Osteocyte (in vitro differentiated cells): Measurements from ENCODE around the gene SEC61G. TPM values are rescaled to one million over a fixed set of nuclear protein-coding genes. Genes with fewer than 3 reads are reported as not detected.

Experiments
- DNase-seq: peaks from one replicate; pipeline ENCODE4 v3.0.0; 2021; ENCODE audit warnings: mixed read lengths; ENCODE audit not compliant: unreplicated experiment; ENCODE audit errors: extremely low spot score
- H3K27ac Mint-ChIP-seq: one replicate; pipeline ENCODE4 v1.8.0; 2021; ENCODE audit warnings: mild to moderate bottlenecking, mixed read lengths; ENCODE audit not compliant: unreplicated experiment
- H3K27me3 Mint-ChIP-seq: one replicate; pipeline ENCODE4 v1.8.0; 2021; ENCODE audit warnings: mixed read lengths; ENCODE audit not compliant: unreplicated experiment
- H3K36me3 Mint-ChIP-seq: one replicate; pipeline ENCODE4 v1.8.0; 2021; ENCODE audit warnings: mixed read lengths; ENCODE audit not compliant: unreplicated experiment
- H3K4me1 Mint-ChIP-seq: one replicate; pipeline ENCODE4 v1.8.0; 2021; ENCODE audit warnings: mixed read lengths; ENCODE audit not compliant: unreplicated experiment
- H3K4me3 Mint-ChIP-seq: one replicate; pipeline ENCODE4 v1.8.0; 2021; ENCODE audit warnings: mild to moderate bottlenecking, moderate library complexity, mixed read lengths; ENCODE audit not compliant: unreplicated experiment
- H3K9me3 Mint-ChIP-seq: one replicate; pipeline ENCODE4 v1.8.0; 2021; ENCODE audit warnings: mixed read lengths; ENCODE audit not compliant: unreplicated experiment
- total RNA-seq: library from RNA; stranded (reverse); gene quantifications from 2 replicates; pipeline ENCODE4 v1.2.1, GENCODE V29; 2021
- TF ChIP-seq, protein P1 (sequence below): fragments of 200-600 bp; sonication (generic); IDR thresholded peaks from 2 replicates; pipeline ENCODE4 v1.5.0; 2021; ENCODE audit warnings: antibody characterized with exemption, mild to moderate bottlenecking, moderate library complexity

The SEC61G gene
- total RNA-seq, 1 donor from 2014 or later, result 120 TPM

DNA sequence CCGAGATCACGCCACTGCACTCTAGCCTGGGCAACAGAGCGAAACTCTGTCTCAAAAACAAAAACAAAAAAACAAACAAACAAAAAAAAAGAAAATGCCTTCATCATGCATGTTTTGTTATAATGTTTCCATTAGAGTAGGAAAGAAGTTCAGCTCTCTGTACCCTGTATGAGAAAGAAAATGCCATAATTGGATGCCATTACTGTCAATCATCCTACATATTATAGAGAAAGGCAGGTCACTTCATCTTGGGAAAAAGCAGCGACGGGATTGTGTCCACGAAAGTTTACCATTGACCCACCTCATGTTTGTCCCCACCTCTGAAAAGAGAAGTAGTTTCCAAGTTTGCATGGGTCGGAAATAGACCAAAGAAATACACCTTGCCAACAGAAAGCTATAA is 33.8 kb downstream of the SEC61G start:
- TF ChIP-seq, protein P1, sequence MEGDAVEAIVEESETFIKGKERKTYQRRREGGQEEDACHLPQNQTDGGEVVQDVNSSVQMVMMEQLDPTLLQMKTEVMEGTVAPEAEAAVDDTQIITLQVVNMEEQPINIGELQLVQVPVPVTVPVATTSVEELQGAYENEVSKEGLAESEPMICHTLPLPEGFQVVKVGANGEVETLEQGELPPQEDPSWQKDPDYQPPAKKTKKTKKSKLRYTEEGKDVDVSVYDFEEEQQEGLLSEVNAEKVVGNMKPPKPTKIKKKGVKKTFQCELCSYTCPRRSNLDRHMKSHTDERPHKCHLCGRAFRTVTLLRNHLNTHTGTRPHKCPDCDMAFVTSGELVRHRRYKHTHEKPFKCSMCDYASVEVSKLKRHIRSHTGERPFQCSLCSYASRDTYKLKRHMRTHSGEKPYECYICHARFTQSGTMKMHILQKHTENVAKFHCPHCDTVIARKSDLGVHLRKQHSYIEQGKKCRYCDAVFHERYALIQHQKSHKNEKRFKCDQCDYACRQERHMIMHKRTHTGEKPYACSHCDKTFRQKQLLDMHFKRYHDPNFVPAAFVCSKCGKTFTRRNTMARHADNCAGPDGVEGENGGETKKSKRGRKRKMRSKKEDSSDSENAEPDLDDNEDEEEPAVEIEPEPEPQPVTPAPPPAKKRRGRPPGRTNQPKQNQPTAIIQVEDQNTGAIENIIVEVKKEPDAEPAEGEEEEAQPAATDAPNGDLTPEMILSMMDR, result no peak
- Mint-ChIP-seq H3K4me3 (no peak overlapping the region), H3K27ac (no peak overlapping the region), H3K4me1 (no peaks in the 10 kb centered on the region), H3K27me3 (peaks cover 14% of the 10 kb centered on the region), H3K9me3 (no peaks in the 10 kb centered on the region), H3K36me3 (no peaks in the 10 kb centered on the region)
- DNase-seq, result no peak

DNA sequence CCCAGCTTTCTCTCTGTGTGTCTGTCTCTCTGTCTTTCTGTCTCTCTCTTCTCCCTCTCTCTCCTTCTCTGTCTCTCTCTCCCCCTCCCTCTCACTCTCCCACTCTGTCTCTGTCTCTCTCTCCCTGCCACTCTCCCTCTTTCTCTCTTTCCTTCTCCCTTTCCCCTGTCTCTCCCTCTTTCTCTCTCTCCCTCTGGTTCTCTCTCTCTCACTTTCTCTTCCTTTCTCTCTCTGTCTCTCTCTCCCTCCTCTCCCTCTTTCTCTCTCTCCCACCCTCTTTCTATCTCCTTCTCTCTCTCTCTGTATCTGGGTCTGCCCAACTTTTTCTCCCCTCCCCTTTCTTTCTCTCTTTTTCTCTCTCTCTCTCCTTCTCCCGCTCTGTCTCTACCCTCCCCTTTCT is 36.5 kb downstream of the SEC61G start:
- no peak overlapping the region for H3K27ac Mint-ChIP-seq
- H3K27me3 Mint-ChIP-seq, result peaks cover 14% of the 10 kb centered on the region
- no peak overlapping the region for H3K4me3 Mint-ChIP-seq
- no peaks in the 10 kb centered on the region for H3K36me3 Mint-ChIP-seq
- peaks cover 3% of the 10 kb centered on the region for H3K9me3 Mint-ChIP-seq
- H3K4me1 Mint-ChIP-seq, result no peaks in the 10 kb centered on the region
- no peak for DNase-seq
- TF ChIP-seq, protein P1, result no peak

DNA sequence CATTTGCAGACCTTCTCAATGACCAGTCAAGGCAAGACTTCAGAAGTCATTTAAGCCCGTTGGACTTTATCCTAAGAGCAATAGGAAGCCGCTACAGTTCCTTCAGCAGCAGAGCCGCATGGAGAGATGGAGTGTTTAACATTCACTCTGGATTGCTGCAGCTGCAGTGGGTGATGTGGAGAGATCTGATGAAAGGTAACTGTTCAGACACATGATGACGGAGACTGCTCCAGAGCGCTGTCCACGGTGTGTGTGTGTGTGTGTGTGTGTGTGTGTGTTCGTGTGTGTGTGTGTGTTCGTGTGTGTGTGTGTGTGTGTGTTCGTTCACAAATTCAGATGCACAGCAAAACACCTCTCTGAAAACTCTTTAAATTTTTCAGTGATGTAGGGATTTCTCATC is 37.0 kb downstream of the SEC61G start:
- no peaks in the 10 kb centered on the region for H3K4me1 Mint-ChIP-seq
- no peak overlapping the region for H3K27ac Mint-ChIP-seq
- no peaks in the 10 kb centered on the region for H3K36me3 Mint-ChIP-seq
- H3K9me3 Mint-ChIP-seq, result peaks cover 6% of the 10 kb centered on the region
- peaks cover 14% of the 10 kb centered on the region for H3K27me3 Mint-ChIP-seq
- H3K4me3 Mint-ChIP-seq, result no peak overlapping the region
- TF ChIP-seq, protein P1, result no peak
- DNase-seq, result no peak

DNA sequence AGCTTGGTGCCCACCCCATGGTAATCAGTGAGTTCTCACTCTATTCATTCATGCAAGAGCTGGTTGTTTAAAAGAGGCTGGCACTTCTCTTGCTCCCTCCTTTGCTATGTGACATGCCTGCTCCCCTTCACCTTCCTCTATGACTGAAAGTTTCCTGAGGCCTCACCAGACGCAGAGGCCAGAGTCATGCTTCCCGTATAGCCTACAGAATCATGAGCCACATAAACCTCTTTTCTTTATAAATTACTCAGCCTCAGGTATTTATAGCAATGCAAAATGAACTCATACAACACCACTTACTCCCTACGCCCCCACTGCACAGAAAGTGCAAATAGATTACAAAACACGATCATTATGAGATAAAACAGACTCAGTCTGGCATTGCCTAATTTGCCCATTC is 39.0 kb downstream of the SEC61G start:
- Mint-ChIP-seq H3K9me3 (peaks cover 6% of the 10 kb centered on the region), H3K36me3 (no peaks in the 10 kb centered on the region), H3K4me3 (no peak overlapping the region), H3K27me3 (peaks cover 14% of the 10 kb centered on the region), H3K27ac (no peak overlapping the region), H3K4me1 (no peaks in the 10 kb centered on the region)
- TF ChIP-seq, protein P1, result no peak
- no peak for DNase-seq

DNA sequence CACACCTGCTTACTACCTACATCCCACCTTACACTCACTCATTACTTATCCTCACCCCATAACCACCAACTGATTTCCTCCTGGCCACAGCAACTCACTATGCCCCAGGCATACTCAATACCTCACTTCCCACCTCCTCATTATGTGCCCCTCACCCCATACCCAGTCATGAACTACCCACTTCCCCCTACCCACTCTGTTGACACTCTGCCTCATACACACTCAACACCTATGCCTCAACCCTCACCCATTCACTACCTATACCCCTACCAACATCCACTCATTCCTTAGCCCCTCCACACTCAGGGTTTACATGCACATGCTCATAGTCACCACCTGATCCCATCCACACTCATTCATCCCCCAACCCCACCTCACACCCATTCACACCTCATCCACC is 39.6 kb downstream of the SEC61G start:
- H3K4me3 Mint-ChIP-seq, result no peak overlapping the region
- H3K27me3 Mint-ChIP-seq, result peaks cover 14% of the 10 kb centered on the region
- no peak overlapping the region for H3K27ac Mint-ChIP-seq
- no peaks in the 10 kb centered on the region for H3K36me3 Mint-ChIP-seq
- H3K4me1 Mint-ChIP-seq, result no peaks in the 10 kb centered on the region
- H3K9me3 Mint-ChIP-seq, result peaks cover 6% of the 10 kb centered on the region
- TF ChIP-seq, protein P1, result no peak
- no peak for DNase-seq
